Mesothelial cell of epicardium (in vitro differentiated cells): Measurements from ENCODE around the gene ZDHHC9. TPM values are rescaled to one million over a fixed set of nuclear protein-coding genes. Genes with fewer than 3 reads are reported as not detected.

Source experiments
- DNase-seq, 2 experiments: peaks; one replicate each; pipeline ENCODE4 v3.0.0; 2021; ENCODE audit warnings: low spot score in 2 of 2; ENCODE audit not compliant: unreplicated experiment in 2 of 2
- H3K27ac Mint-ChIP-seq: 2 replicates; pipeline ENCODE4 v1.8.0; 2021; ENCODE audit warnings: mixed read lengths
- H3K27me3 Mint-ChIP-seq: 2 replicates; pipeline ENCODE4 v1.8.0; 2021; ENCODE audit warnings: low read depth, mixed read lengths
- H3K36me3 Mint-ChIP-seq: 2 replicates; pipeline ENCODE4 v1.8.0; 2021; ENCODE audit warnings: mixed read lengths
- H3K4me1 Mint-ChIP-seq: 2 replicates; pipeline ENCODE4 v1.8.0; 2021; ENCODE audit warnings: mixed read lengths
- H3K4me3 Mint-ChIP-seq: 2 replicates; pipeline ENCODE4 v1.8.0; 2021; ENCODE audit warnings: mild to moderate bottlenecking, moderate library complexity, mixed read lengths
- H3K9me3 Mint-ChIP-seq: 2 replicates; pipeline ENCODE4 v1.8.0; 2021; ENCODE audit warnings: mixed read lengths
- CTCF ChIP-seq: fragments of 200-600 bp; sonication (generic); IDR thresholded peaks from one replicate; pipeline ENCODE4 v1.5.0; 2021; ENCODE audit warnings: antibody characterized with exemption; ENCODE audit not compliant: unreplicated experiment
- total RNA-seq: library from RNA; stranded (reverse); gene quantifications from 3 replicates; pipeline ENCODE4 v1.2.1, GENCODE V29; 2021

The ZDHHC9 gene
- total RNA-seq, 1 donor from 2014 or later = 30.2 TPM

DNA sequence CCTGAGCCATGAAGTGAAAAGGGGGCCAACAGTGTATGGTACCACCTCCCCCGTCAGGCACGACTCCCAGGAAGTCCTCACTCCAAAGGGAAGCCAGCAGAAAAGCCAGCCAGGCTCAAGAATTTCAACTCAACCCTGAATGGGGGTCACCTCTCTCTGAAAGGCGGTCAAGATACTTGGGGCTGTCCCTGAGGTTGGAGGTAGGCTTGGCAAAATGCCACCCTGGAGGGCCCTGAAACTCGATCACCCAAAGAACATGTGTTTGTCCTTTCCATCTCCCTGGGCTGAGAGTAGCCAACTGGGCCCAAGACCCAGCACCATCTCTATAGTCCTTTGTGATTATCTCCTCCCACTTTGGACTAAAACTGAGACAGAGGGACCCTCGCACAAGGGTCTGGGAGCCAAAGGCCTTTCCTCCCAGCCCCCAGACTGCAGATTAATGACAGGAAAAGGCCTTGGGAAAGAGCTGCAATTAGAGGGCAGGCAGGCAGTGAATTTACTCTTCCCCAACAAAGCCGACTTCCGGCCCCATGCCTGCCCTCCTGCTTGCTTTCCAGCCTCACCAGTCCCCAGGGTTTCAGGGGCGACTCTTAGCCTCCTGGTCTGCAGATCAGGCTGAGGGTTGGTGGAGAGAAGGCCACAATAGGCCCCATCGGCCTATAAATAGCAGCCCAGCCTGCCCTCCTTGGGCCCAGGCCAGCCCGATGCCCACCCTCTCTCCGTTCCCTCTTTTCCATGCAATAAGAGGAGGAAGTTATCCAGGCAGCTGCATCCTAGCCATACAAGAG lies 58.3 kb downstream of the ZDHHC9 start:
- no peak for DNase-seq
- no peak overlapping the region for H3K4me3 Mint-ChIP-seq
- H3K9me3 Mint-ChIP-seq = peaks cover 10% of the 10 kb centered on the region
- no peak for TF ChIP-seq CTCF
- no peak overlapping the region for H3K27ac Mint-ChIP-seq
- H3K4me1 Mint-ChIP-seq = no peaks in the 10 kb centered on the region
- H3K27me3 Mint-ChIP-seq = no peaks in the 10 kb centered on the region
- no peaks in the 10 kb centered on the region for H3K36me3 Mint-ChIP-seq

- H3K27ac Mint-ChIP-seq = no peak overlapping the region
- no peak for TF ChIP-seq CTCF
- peaks cover 10% of the 10 kb centered on the region for H3K9me3 Mint-ChIP-seq
- DNase-seq = no peak
- H3K27me3 Mint-ChIP-seq = no peaks in the 10 kb centered on the region
- H3K36me3 Mint-ChIP-seq = no peaks in the 10 kb centered on the region
- H3K4me1 Mint-ChIP-seq = no peaks in the 10 kb centered on the region
- H3K4me3 Mint-ChIP-seq = no peak overlapping the region
Measured at GRCh38 chrX:129784371-129784770, 59.3 kb downstream of the ZDHHC9 start.

GRCh38 chrX:129783291-129783713 lies 60.4 kb downstream of the ZDHHC9 start:
- Mint-ChIP-seq H3K9me3 (peaks cover 7% of the 10 kb centered on the region), H3K27me3 (no peaks in the 10 kb centered on the region), H3K27ac (no peak overlapping the region), H3K36me3 (no peaks in the 10 kb centered on the region), H3K4me1 (no peaks in the 10 kb centered on the region), H3K4me3 (no peak overlapping the region)
- TF ChIP-seq CTCF = no peak
- no peak for DNase-seq

DNA sequence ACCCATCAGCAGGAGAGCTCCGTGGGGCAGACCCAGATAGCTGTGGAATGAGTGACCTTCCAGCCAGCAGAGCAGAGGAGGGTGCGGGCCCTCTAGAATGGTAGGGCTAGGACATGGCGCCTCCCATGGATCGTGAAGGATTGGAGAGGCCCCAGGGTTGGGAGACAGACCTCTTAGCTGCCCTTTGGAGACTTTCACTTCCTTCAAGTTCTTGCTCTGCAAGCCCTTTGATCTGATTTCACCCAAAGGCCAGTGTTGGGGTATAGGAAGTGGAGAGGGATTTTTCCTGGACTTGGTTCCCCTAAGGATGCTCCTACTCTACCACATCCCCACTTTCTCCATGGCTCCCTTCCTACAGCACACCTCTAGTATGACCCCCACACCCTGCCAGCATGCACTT lies 61.0 kb downstream of the ZDHHC9 start:
- H3K27me3 Mint-ChIP-seq = no peaks in the 10 kb centered on the region
- H3K27ac Mint-ChIP-seq = no peak overlapping the region
- no peaks in the 10 kb centered on the region for H3K36me3 Mint-ChIP-seq
- H3K4me1 Mint-ChIP-seq = no peaks in the 10 kb centered on the region
- DNase-seq = no peak
- no peak overlapping the region for H3K4me3 Mint-ChIP-seq
- peaks cover 6% of the 10 kb centered on the region for H3K9me3 Mint-ChIP-seq
- TF ChIP-seq CTCF = no peak

- H3K27me3 Mint-ChIP-seq = no peaks in the 10 kb centered on the region
- H3K36me3 Mint-ChIP-seq = no peaks in the 10 kb centered on the region
- no peak for DNase-seq
- no peaks in the 10 kb centered on the region for H3K4me1 Mint-ChIP-seq
- no peak overlapping the region for H3K4me3 Mint-ChIP-seq
- no peak for TF ChIP-seq CTCF
- peaks cover 6% of the 10 kb centered on the region for H3K9me3 Mint-ChIP-seq
- no peak overlapping the region for H3K27ac Mint-ChIP-seq
Measured at GRCh38 chrX:129781680-129782495, 61.8 kb downstream of the ZDHHC9 start.
